B cell (primary cell): ENCODE measurements around the gene ZNF580. TPM values are rescaled to one million over a fixed set of nuclear protein-coding genes. Genes with fewer than 3 reads are reported as not detected.

ENCODE experiments used
- ATAC-seq: fragments of 200-7000 bp; cut with Tn5 transposase; one replicate; pipeline ENCODE4 v1.10.0; 2021; ENCODE audit warnings: low read depth, mild to moderate bottlenecking, moderate number of reproducible peaks, moderate library complexity
- CTCF ChIA-PET: fragments of 350-600 bp; sonication (Branson Sonifier 250); formaldehyde crosslinking; loops from one replicate; lab custom pipeline; 2021; ENCODE audit warnings: antibody characterized with exemption, inconsistent platforms; lab: Charles Lee
- POLR2A ChIA-PET: fragments of 350-600 bp; sonication (Branson Sonifier 250); formaldehyde crosslinking; loops from one replicate; lab custom pipeline; 2021; ENCODE audit warnings: antibody characterized with exemption; lab: Charles Lee
- DNase-seq: peaks from one replicate; pipeline ENCODE4 v3.0.0; 2013
- H2AFZ ChIP-seq: 2 replicates; pipeline ENCODE4 v1.6.1; 2012; ENCODE audit warnings: mild to moderate bottlenecking, low read depth, low read length; ENCODE audit not compliant: insufficient read depth, poor library complexity, severe bottlenecking
- H3K27ac ChIP-seq, 2 donors: 1 replicate in 1 of 2; 2 replicates in 1 of 2; pipeline ENCODE4 v1.5.1; 2012 to 2013; ENCODE audit warnings: low read length in 2 of 2, mild to moderate bottlenecking in 2 of 2, moderate library complexity in 1 of 2
- H3K27me3 ChIP-seq, 4 experiments: fragments of 200-600 bp in 1 of 4; sonication (generic) in 1 of 4; replicated peaks in 1 of 4; 1 replicate in 2 of 4; 2 replicates in 2 of 4; pipeline versions ENCODE4 v1.6.1 to v1.7.0; 2013 to 2016; ENCODE audit warnings: low read length in 3 of 4, mild to moderate bottlenecking in 2 of 4, mixed read lengths in 1 of 4, moderate library complexity in 1 of 4; ENCODE audit not compliant: insufficient read depth in 4 of 4, control insufficient read depth in 3 of 4; ENCODE audit errors: control extremely low read depth in 1 of 4
- H3K36me3 ChIP-seq, 2 experiments: replicated peaks in 1 of 2; 1 replicate in 1 of 2; 2 replicates in 1 of 2; pipeline versions ENCODE4 v1.6.1 to v1.7.1; 2013; ENCODE audit warnings: low read length in 1 of 2; ENCODE audit not compliant: insufficient read depth in 2 of 2, control insufficient read depth in 1 of 2; ENCODE audit errors: control extremely low read depth in 1 of 2, extremely low read depth in 1 of 2
- H3K4me1 ChIP-seq, 2 donors: fragments of 200-600 bp in 1 of 2; sonication (generic) in 1 of 2; 1 replicate in 1 of 2; 2 replicates in 1 of 2; pipeline versions ENCODE4 v1.5.1 to v1.6.1; 2013 to 2017; ENCODE audit warnings: low read length in 2 of 2; ENCODE audit not compliant: control insufficient read depth in 2 of 2, insufficient read depth in 2 of 2
- H3K4me2 ChIP-seq: replicated peaks from 2 replicates; pipeline ENCODE3; 2012; ENCODE audit warnings: mild to moderate bottlenecking, low read depth, low read length; ENCODE audit not compliant: poor library complexity, severe bottlenecking
- H3K4me3 ChIP-seq, 5 experiments: fragments of 200-600 bp in 1 of 5; sonication (generic) in 1 of 5; 1 replicate in 3 of 5; 2 replicates in 2 of 5; pipeline versions ENCODE4 v1.5.1 to v1.7.0; 2011 to 2016; ENCODE audit warnings: low read length in 4 of 5, mild to moderate bottlenecking in 4 of 5, low read depth in 2 of 5, control low read depth in 1 of 5, moderate library complexity in 1 of 5; ENCODE audit not compliant: insufficient read depth in 1 of 5; ENCODE audit errors: control extremely low read depth in 1 of 5, extremely low read depth in 1 of 5
- H3K79me2 ChIP-seq: fragments of 200-600 bp; sonication (generic); one replicate; pipeline ENCODE4 v1.6.0; 2016; ENCODE audit warnings: low read length; ENCODE audit not compliant: control insufficient read depth, insufficient read depth
- H3K9ac ChIP-seq: fragments of 200-600 bp; sonication (generic); 2 replicates; pipeline ENCODE4 v1.6.1; 2017; ENCODE audit warnings: mild to moderate bottlenecking, low read length, moderate library complexity
- H3K9me3 ChIP-seq, 3 donors: one replicate each; pipeline versions ENCODE4 v1.6.1 to v1.7.1; 2013; ENCODE audit warnings: low read length in 2 of 3; ENCODE audit not compliant: control insufficient read depth in 2 of 3, insufficient read depth in 1 of 3; ENCODE audit errors: control extremely low read depth in 1 of 3
- H4K20me1 ChIP-seq: 2 replicates; pipeline ENCODE4 v1.6.0; 2012; ENCODE audit warnings: mild to moderate bottlenecking, low read length; ENCODE audit not compliant: insufficient read depth, control insufficient read depth, poor library complexity, severe bottlenecking
- H3K27ac Mint-ChIP-seq: one replicate; pipeline ENCODE4 v1.8.0; 2021; ENCODE audit warnings: mixed read lengths
- H3K27me3 Mint-ChIP-seq: one replicate; pipeline ENCODE4 v1.8.0; 2021; ENCODE audit warnings: mixed read lengths
- H3K4me1 Mint-ChIP-seq: one replicate; pipeline ENCODE4 v1.8.0; 2021; ENCODE audit warnings: mixed read lengths
- H3K4me3 Mint-ChIP-seq: one replicate; pipeline ENCODE4 v1.8.0; 2021; ENCODE audit warnings: mixed read lengths
- H3K9me3 Mint-ChIP-seq: one replicate; pipeline ENCODE4 v1.8.0; 2022; ENCODE audit warnings: mixed read lengths; ENCODE audit not compliant: insufficient read depth
- CTCF ChIP-seq: fragments of 200-600 bp; IDR thresholded peaks from one replicate; pipeline ENCODE4 v1.8.0; 2022; ENCODE audit warnings: antibody characterized with exemption, mild to moderate bottlenecking
- EZH2 ChIP-seq: IDR thresholded peaks from 2 replicates; pipeline ENCODE4 v1.6.1; 2012; ENCODE audit warnings: borderline replicate concordance, low read depth, mild to moderate bottlenecking, moderate library complexity, low read length; ENCODE audit not compliant: insufficient read depth, poor library complexity, severe bottlenecking
- WGBS: methylation state at CpG from one replicate; pipeline ENCODE4 v1.1.5; 2013; ENCODE audit warnings: missing lambda C conversion rate; ENCODE audit not compliant: insufficient coverage; 5-methylcytosine and 5-hydroxymethylcytosine counted together
- intact Hi-C: fragments of 100-400 bp; cut with micrococcal nuclease; formaldehyde crosslinking; loops from one replicate; pipeline ENCODE4 v1.10.0; 2022
- polyA plus RNA-seq: library from polyadenylated mRNA; depleted of rRNA; stranded (reverse); fragments of >200 nt; gene quantifications from 2 replicates; pipeline ENCODE4 v1.2.3, GENCODE V29; 2012
- total RNA-seq, 2 donors: library from RNA; stranded (reverse); fragments of 120-200 nt in 1 of 2; gene quantifications; 1 replicate in 1 of 2; 2 replicates in 1 of 2; pipeline versions ENCODE4 v1.2.3 to v1.2.4, GENCODE V29; 2013 to 2022

Gene ZNF580
- total and polyA plus RNA-seq, 2 donors (not counting 1 experiment from before 2014, with no cell fraction given), result 69.8 to 101 TPM

GRCh38 chr19:55654868-55655647, 14.3 kb downstream of the ZNF580 start, which contains the start of gene U2AF2:
U2AF2 (plus strand) TSS chr19:55655035; CDS start chr19:55655105, 70 bp downstream.
- peak; percentile 93 for DNase-seq
- peak within 1 kb of the TSS; percentile 96 for H3K27ac Mint-ChIP-seq
- no peaks in the 10 kb centered on the region for H3K27me3 Mint-ChIP-seq
- peaks cover 56% of the 10 kb centered on the region for H3K4me1 Mint-ChIP-seq
- Histone ChIP-seq H3K9ac (peak within 1 kb of the TSS; percentile 93), H3K27me3 (no peaks in the 10 kb centered on the region), H3K4me3 (peak within 1 kb of the TSS; percentile 66 to 98 (median 92)), H4K20me1 (peaks cover 47% of the 10 kb centered on the region), H3K27ac (peak within 1 kb of the TSS; percentile 98 to 100), H3K4me1 (peaks cover 37 to 51% of the 10 kb centered on the region in 2 donors), H3K9me3 (no peaks in the 10 kb centered on the region), H2AFZ (peak within 1 kb of the TSS; percentile 85), H3K79me2 (peaks cover 53% of the 10 kb centered on the region), H3K4me2 (peak within 1 kb of the TSS; percentile 87), H3K36me3 (peaks cover 0 to 42% of the 10 kb centered on the region in 2 experiments)
- CTCF ChIA-PET, result interaction anchor here (0.6 to 3.9 kb wide), 14 partner anchors 11 to 401 kb away, joined by 3 to 87 read pairs (median 5); partner anchors contain the start of genes FIZ1, ZNF524, ZNF580 and ZNF581
- peak; percentile 48 for ATAC-seq
- H3K4me3 Mint-ChIP-seq, result peak within 1 kb of the TSS; percentile 93
- under 1% methylated on average over 80 of the region's 95 CpGs for WGBS
- no peaks in the 10 kb centered on the region for H3K9me3 Mint-ChIP-seq
- TF ChIP-seq EZH2 (no peak), CTCF (no peak)
- POLR2A ChIA-PET, result interaction anchor here (0.6 to 1.7 kb wide), 21 partner anchors 10 to 1518 kb away, joined by 3 to 17 read pairs (median 5); partner anchors contain the start of genes EPN1, FIZ1, MBOAT7 and ZNF524
- intact Hi-C loops, result loop anchor here (1.0 kb wide), 4 partner anchors 12 to 396 kb away; partner anchors contain the start of genes EPN1, PPP6R1, ZNF581 and ZNF865
